Globus pallidus (tissue), 1 donor: ENCODE results near the gene PRKAG1.
A peak's percentile ranks its signal among the peaks of the same experiment; 100 is the strongest.

Experiments
- DNase-seq: peaks from one replicate; pipeline ENCODE4 v3.0.0-alpha.2; 2015; ENCODE audit warnings: low spot score

Gene PRKAG1

GRCh38 chr12:49049566-49050224 is 31.1 kb upstream of the PRKAG1 start:
- DNase-seq = no peak

- DNase-seq = no peak
Observed at GRCh38 chr12:49048953-49049352, 30.4 kb upstream of the PRKAG1 start.

GRCh38 chr12:49046129-49046895 is 27.7 kb upstream of the PRKAG1 start:
- DNase-seq = no peak

GRCh38 chr12:49044660-49045059 is 26.1 kb upstream of the PRKAG1 start:
- DNase-seq = no peak

GRCh38 chr12:49043856-49044258 is 25.3 kb upstream of the PRKAG1 start:
- no peak for DNase-seq

- DNase-seq = no peak
Observed at GRCh38 chr12:49043241-49043640, 24.7 kb upstream of the PRKAG1 start.

- no peak for DNase-seq
Observed at GRCh38 chr12:49041881-49042484, 23.4 kb upstream of the PRKAG1 start.

GRCh38 chr12:49041036-49041880 is 22.7 kb upstream of the PRKAG1 start:
- no peak for DNase-seq

- DNase-seq = no peak
Observed at GRCh38 chr12:49040364-49040855, 21.8 kb upstream of the PRKAG1 start.

- no peak for DNase-seq
Observed at GRCh38 chr12:49039421-49040363, 21.1 kb upstream of the PRKAG1 start.

GRCh38 chr12:49038291-49038955 is 19.8 kb upstream of the PRKAG1 start:
- no peak for DNase-seq

GRCh38 chr12:49037947-49038237 is 19.3 kb upstream of the PRKAG1 start:
- DNase-seq = no peak

- DNase-seq = no peak
Observed at GRCh38 chr12:49037111-49037946, 18.8 kb upstream of the PRKAG1 start.

GRCh38 chr12:49036029-49036428 is 17.5 kb upstream of the PRKAG1 start:
- no peak for DNase-seq

GRCh38 chr12:49034286-49034622 is 15.7 kb upstream of the PRKAG1 start:
- no peak for DNase-seq

- DNase-seq = peak; percentile 43
Observed at GRCh38 chr12:49033611-49034285, 15.2 kb upstream of the PRKAG1 start.

GRCh38 chr12:49032679-49033447 is 14.3 kb upstream of the PRKAG1 start:
- no peak for DNase-seq

GRCh38 chr12:49032276-49032675 is 13.7 kb upstream of the PRKAG1 start:
- no peak for DNase-seq
